Measurements from ENCODE around the gene WSCD1.

The WSCD1 gene

DNA sequence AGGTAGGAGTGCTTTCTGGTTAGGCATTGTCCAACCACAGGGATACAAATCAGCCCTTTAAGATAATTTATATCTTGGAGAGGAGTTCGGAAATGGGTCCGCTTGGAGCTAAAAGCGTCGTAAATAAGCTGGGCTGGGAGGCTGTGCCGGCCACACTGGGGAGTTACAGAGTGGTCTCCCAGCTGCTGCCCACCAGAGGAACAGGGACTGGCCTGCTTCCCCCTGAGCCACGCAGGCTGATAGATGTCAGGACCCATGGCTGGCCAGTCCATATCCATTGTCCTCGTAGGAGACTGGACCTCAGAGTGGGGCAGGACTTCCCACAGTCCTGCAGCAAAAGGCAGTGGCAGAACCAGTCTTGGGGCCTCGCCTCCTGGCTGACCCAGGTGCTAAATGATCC, 12.6 kb upstream of the WSCD1 start:
- DNase-seq (ENCODE audit: insufficient read length, low spot score) (no peak), FAIRE-seq (no peak)

DNA sequence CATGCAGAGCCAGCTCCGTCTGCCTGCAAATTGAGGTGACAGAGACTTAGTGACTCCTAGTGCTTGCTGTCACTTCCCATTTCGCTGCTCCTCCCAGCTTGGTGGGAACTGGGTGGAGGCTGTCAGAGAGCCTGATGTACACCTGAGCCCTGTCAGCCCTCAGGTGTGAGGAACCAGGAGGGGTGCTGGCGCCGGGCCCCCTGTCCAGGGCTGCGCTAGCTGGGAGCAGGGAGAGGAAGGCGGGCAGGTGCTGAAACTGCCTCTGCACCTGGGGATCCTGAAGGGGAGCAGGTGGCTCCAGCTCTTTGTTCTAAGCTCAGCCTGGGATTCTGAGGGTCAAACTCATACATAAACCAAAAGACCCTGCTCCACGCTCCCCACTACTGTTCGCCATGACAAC, 10.8 kb upstream of the WSCD1 start:
- DNase-seq (ENCODE audit: insufficient read length, low spot score) (no peak), FAIRE-seq (no peak)

DNA sequence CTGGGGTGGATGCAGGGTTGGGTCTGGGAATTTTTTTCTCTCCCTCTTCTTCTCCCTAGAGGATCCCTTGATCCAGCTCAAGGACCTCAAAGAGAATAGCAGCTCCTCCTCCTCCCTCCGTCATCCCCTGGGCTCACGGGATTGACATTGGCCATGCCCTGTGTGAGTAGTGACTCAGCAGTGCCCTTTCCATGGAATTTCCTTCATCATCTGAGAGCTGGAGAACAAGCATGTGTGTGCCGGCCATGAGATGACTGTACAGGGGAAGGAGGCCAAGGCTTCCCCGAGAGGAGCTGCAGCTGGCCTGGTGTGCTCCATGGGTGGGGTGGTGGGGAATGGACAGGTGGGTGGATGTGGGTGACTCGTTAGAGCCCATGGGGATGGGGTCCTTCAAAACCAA, 8.9 kb upstream of the WSCD1 start:
- DNase-seq (ENCODE audit: insufficient read length, low spot score) (no peak), FAIRE-seq (no peak)

DNA sequence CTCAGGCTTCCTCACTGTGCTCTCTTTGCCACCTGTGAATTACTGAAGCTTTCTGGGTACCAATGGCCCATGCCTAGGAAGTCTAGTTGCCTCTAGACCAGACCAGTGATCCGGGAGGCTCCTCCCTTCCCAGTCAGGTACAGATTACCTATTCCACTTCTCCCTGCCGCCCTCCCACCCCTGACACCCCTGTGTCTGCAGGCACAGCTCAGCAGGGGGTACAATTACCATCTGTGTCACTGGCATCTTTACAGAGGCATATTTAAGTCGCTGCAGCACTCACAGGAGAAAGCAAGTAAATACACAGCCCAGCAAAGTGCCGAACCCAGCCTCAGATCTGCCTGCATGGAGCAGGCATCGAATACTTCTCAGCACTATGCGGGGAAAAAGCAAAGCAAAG, 5.3 kb upstream of the WSCD1 start:
- FAIRE-seq (no peak), DNase-seq (ENCODE audit: insufficient read length, low spot score) (no peak)

DNA sequence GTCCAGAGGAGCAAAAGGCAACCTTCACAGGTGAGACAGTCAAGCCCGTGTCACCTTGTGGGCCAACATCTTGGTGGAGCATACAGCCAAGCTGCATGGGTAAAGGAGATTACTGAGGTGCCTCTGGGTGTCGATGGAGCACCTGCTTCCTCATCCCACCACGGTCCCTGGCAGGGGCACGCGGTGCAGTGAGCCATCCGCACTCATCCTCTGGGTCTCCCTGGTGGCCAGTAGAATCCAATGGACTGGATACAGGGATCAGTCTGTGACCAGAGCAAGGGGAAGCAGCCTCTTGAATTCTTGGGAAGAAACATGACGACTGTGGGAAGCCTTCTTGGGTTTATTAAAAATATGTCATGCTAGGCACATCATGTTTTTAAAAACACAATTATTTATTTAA, 4.8 kb upstream of the WSCD1 start:
- FAIRE-seq, result no peak
- DNase-seq (ENCODE audit: insufficient read length, low spot score), result no peak

DNA sequence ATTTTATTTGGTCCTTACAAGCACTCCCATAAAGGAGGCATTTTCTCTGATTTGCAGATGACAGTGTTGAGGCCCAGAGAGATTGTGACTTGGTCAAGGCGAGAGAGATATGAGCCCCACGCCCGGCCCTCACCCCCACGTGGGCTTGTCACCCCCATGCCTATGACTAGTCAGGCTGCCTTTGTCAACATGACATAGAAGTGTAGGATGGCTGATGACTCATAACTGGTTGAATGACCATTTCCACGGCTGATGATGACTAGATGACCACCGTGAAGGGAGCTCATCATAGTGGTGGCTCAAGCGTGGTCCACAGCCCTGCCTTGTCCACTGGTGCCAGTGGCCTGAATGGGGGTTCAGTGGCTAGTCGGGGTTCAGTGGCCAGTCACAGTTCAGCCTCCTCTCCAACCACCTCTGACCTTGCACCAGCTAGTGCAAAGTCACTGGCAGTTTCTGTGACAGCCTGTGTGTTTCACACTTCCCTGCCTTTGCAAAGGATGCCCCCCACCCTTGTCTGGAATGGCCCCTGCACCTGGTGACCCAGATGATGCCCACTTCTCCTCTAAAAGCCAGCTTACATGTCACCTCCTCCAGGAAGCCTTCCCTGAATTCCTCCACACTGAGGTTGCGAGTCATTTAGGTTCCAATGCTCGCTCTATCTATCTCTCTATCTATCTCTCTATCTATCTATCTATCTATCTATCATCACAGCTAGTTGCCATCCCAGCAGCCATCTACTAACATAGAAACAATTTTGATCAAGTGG, 3.8 kb upstream of the WSCD1 start:
- DNase-seq (ENCODE audit: insufficient read length, low spot score) (no peak), FAIRE-seq (no peak)

DNA sequence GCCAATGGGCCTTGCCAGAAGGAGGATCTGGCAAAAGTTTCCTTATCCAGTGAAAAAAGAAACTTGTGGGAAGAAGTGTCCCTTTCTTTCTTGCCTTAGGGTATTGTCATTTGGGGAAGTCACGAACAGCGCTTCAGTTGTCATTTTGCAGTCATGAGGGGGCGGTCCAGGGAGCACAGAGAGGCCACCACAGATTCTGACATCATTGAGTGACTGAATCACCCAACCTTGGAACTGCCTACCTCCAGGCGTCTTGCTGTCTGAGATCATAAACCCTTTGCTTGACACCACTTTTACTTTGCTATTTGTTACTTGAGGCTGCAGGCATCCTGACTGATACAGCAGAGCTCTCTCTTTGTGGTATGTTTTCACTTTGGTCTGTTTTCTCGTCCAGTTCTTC, 3.1 kb upstream of the WSCD1 start:
- FAIRE-seq, result no peak
- DNase-seq (ENCODE audit: insufficient read length, low spot score), result no peak

DNA sequence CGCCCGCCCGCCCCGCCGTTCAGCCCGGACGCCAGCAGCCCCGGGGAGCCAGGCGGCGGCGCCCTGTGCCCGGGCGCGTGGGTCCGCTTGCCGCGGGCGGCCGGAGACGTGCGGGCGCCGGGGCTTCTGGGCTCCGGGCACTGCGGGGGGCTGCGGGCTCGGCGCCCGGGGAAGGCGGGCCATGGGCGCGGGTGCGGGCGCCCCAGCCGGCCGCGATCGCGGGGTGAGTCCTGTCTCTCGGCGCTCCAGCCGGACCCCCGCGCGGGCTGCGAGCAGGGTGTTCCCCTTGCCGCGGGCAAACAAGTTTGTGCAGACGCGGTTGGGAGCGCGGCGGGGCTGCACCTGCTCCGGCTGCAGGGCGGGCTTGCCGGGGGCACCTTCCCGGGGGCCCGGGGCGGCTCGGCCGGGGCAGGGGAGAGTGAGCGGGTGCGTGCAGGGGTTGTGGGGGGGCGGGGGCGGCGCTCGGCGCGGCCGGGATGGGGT, 292 bp downstream of the WSCD1 start:
- no peak for FAIRE-seq

DNA sequence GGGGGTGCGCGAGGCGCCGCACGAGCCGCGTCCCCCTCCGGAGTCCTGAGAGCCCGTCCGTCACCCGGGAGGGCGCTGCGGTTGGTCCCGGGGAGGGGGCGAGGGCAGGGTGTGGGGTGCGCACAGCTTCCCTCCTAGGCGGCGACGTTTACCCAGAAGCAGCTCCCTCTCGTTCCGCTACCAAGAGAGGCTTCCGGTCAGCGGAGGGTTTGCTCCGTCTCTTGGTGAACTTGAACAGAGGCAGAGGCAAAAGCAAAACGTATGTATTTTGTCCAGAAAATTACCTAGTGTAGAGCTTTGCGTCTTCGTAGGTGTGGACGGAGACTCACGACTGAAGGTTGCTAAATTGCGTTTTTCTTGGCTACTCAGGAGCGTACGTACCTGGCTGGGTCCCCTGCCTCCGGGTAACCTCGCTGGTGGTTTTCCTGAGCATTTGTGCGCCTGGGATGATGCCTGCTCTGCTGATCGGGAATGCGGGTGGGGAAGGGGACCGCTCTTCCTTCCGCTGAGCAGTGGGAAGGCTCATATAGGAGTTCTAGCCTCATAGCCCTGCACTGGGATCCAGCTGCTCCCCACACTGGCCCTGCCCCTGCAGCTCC, 833 bp downstream of the WSCD1 start:
- FAIRE-seq, result no peak

More for the DNA sequence above, 292 bp downstream of the WSCD1 start:
- DNase-seq (ENCODE audit: insufficient read length, low spot score), result no peak

DNA sequence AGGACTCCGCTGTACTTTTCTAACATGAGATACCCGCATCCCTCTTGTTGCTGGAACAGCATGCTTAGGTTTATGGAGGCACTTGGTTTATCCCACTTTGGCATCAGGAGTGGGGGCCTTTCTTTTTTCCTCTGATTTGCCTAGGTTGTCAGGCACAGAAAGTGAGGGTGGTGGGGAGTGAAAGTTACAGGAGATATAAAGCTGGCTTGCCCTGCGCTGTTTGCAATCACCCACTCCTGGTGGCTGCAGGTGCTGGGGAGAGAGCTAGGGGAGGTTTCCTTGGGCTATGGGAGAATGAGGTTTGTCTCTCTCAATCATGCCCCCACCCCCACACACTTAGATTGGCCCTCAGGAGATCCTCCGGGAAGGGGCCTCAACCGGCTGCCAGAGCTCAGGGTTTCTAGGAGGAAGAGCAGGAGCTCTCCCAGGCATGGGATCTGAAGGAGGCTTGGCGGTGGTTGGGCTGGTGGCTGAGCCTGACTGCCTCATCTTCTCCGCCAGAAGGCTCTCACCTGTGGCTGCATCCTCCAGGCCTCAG, 1.4 kb downstream of the WSCD1 start:
- no peak for FAIRE-seq
- no peak for DNase-seq (ENCODE audit: insufficient read length, low spot score)

More for the DNA sequence above, 833 bp downstream of the WSCD1 start:
- no peak for DNase-seq (ENCODE audit: insufficient read length, low spot score)

DNA sequence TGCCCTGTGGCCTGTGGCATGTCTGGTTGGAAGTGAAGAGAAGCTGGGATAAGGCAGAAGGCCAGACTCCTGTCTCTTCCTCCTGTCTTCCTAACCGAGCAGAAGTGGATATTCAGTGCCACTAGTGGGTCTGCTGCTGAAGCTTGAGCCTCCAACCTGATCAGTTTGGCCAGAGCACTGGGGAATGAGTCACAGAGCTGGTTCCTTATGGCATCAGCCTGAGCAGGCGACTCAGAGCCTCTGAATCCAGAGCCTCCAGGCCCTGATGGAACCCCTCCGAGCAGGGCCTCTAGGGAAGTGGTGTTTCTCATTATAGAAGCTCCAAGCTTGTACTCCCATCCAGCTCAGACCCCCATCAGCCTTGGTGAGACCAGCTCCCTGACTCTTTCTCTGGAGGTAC, 2.0 kb downstream of the WSCD1 start:
- FAIRE-seq, result no peak
- DNase-seq (ENCODE audit: insufficient read length, low spot score), result no peak

DNA sequence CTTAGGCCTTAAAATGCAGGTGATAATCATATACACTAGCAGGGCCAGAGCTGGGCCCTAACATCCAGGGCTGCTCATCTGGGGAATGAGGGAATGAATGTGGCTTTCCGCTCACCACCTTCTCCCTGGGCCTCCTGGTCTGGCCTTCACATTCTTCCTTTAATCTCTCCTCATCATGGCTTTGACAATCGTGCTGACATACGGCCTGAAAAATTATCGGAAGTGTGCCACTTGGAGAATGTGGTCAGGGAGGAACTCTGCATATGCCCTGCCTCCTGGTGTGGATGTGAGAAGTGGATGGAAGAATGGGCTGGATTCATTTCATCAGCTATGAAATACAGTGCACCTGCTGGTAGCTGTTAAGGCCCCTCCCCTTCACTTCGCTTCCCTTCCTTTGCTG, 2.4 kb downstream of the WSCD1 start:
- FAIRE-seq, result no peak
- no peak for DNase-seq (ENCODE audit: insufficient read length, low spot score)

DNA sequence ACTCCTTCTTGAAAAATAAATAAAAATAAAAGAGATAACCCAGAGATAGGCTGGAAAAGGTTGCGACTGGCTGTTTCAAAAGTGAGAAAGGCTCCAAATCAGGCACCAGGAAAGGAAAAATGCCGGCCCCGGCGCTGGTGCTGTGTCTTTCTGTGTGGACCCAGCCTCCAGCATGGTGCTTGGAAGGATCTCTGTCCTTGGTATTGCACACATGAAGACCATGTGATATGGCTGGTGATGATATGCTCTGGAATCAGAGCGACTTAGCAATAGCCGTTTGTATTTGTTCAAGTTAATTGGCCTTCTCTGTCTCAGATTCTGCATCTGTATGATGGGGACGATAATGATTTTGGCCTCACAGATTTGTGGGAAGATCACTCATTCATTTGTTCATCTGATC, 3.4 kb downstream of the WSCD1 start:
- FAIRE-seq (no peak), DNase-seq (ENCODE audit: insufficient read length, low spot score) (no peak)

DNA sequence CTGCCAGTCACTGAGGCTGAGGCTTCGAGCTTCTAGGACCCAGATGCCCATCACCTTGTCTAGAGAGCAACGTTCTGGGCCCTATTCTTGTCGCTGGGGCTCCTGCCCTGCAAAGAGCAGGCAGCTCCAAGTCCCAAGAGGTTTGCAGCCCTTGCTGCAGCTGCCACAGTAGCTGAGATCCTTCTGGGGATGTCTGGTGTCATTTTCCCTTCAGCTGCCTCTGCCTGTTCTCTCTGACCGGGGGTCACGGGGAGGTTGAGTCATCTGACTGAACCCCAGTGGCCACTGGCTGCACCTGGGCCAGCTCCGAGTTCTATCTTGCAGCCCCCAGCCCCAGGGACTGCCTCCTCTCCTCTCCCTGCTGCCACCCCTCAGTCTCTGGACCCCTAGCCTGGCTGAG, 4.9 kb downstream of the WSCD1 start:
- DNase-seq (ENCODE audit: insufficient read length, low spot score) (no peak), FAIRE-seq (no peak)

DNA sequence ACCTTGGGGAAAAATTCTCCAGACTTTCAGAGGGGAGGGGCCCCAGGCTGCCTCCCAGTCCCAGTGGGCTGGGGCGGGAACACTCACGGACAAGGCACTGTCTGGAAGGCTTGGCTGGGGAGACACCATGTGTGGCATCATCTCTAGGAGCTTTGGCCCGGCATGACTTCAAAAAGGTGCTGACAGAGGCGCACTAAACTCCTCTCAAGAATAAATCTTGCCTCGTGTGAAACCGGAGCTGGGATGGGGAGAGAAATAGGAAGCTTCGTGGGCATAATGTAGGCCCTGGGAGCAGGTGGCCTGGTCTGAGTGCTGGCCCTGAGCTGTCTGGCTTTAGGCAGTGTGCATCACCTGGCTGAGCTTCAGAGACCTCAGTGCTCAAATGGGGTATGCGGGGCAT, 5.7 kb downstream of the WSCD1 start:
- no peak for FAIRE-seq
- no peak for DNase-seq (ENCODE audit: insufficient read length, low spot score)

DNA sequence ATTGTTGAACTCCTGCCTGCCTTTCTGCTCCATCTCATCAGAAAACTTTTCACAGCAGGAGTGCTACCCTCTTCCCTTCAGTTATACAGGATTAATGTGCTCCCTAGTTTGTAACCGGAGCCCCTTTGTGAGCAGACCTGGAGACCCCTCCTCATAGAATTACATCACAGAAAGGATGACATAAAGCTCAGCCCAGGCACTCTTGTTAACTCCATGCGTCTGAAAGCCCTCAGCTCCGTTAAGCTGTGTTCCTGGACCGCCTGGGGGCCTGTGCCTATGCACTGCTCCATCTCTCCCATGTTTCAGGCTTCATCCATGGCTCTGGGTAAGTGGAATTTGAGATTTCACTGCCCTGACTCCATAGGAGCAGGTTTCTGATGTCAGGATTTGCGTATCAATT, 7.6 kb downstream of the WSCD1 start:
- DNase-seq (ENCODE audit: insufficient read length, low spot score) (no peak), FAIRE-seq (no peak)

DNA sequence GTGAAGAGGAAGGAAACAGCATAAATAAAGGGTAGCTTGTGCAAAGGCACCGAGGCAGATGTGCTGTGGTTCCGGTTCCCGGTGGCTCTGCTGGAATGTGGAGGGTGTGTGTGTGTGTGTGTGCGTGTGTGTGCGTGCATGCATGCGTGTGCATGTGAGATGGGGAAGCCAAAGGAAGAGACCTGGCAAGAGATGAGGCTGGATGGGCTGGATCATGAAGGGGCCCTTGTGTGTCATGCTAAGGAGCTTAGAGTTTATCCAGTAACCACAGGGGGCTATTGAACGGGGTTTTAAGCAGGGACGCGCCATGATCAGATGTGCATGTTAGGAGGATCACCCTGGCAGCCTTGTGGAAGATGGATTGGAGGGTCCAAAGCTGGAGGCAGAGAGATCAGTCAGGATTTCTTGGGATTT, 8.3 kb downstream of the WSCD1 start:
- DNase-seq (ENCODE audit: insufficient read length, low spot score) (no peak), FAIRE-seq (no peak)

DNA sequence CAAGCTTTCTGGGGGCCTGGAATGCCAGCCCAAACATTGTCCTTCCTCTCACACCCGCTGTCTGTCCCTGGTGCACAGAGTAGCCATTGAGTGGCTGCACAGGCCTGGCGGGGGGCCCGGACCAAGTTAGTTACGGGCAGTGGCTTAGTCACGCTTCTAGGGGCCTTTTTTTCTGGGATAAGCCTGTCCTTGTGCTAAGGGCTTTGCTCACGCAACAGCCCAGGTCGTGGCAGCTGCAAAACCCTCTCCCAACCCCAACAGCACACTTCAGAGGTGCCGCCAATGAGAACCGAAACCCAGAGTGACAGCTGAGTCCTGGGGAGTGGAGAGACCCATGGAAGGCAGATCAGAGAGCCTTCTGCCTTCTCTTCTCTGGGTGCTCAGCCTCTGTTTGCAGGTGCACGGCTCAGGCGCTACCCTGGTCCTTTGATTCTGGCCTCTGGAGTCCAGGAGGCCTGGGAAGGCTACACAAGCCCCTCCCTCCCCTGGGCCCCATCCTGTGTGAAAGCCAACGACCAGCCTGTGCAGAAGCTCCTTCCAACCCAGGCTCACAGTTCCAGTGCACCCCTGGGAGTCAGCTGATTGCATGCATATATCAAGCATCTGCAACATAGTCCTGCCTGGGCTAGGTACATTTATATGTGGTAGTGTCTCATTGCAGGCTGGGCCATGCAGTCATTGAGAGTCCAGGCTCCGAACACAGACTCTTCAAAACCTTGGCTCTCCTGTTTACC, 9.1 kb downstream of the WSCD1 start:
- DNase-seq (ENCODE audit: insufficient read length, low spot score), result no peak
- FAIRE-seq, result no peak

DNA sequence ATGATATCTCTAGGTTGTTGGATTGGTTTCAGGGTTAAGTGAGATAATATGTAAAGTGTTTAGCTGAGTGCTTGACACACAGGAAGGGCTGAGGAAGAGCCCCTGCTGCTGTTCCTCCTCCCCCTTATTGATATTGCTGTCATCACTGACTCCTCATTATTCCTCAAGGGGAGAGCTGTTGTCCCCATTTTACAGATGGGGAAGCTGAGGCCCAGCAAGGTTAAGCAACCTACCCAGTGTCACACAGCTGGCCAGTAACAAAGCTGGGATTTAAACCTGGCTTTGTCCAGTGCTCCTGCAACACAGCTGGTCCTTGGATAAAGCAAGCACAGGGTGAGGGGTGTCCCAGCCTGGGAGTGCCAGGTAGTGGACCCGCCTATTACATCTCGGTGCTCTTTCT, 9.8 kb downstream of the WSCD1 start:
- no peak for FAIRE-seq

DNA sequence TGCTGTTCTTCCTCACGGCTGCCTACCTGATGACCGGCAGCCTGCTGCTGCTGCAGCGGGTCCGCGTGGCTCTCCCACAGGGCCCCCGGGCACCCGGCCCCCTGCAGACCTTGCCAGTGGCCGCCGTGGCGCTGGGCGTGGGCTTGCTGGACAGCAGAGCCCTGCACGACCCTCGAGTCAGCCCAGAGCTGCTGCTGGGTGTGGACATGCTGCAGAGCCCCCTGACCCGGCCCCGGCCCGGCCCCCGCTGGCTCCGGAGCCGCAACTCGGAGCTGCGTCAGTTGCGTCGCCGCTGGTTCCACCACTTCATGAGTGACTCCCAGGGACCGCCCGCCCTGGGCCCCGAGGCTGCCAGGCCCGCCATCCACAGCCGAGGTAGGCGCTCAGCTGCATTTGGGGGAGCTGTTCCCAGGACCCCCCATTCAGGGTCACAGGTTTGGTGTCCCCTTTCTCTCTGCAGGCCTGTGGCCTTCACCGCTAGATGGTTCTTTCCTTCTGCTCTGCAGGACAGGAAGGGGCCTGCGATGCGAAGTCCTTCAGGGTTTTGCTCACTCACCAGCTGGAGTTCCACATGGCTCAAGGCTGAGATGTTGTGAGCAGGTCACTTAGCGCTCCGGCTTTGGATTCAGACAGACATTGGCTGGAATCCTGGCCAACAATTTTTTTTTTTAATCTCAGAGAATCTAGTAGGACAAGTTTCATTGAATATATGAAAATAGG, 10.7 kb downstream of the WSCD1 start:
- DNase-seq (ENCODE audit: insufficient read length, low spot score) (no peak), FAIRE-seq (no peak)

More for the DNA sequence above, 9.8 kb downstream of the WSCD1 start:
- no peak for DNase-seq (ENCODE audit: insufficient read length, low spot score)

DNA sequence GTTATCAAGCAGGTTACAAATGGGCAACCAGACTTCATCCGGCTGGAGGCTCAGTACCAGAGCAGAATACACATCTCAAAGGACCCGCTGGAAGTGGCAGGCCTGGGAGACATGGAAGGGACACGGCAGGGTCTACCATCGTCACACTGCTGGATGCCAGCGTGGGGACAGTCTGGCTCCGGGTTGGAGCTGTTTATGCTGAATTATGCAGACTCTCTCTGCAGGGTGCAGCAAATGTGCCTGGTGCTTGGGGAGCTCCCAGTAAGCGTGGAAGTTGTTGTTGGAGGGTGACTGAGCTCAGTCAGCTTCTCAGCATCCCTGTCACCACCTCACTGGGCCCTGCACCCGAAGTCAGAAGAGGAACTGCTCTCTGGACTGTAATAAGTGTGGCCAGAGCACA, 12.2 kb downstream of the WSCD1 start:
- no peak for DNase-seq (ENCODE audit: insufficient read length, low spot score)
- no peak for FAIRE-seq

Measured in GM19239 (cell line).